IPS-18c (cell line): ENCODE results near the gene SLC18A2.

Experiments
- H3K4me3 ChIP-seq: 2 replicates; pipeline ENCODE4 v1.7.0; 2013; ENCODE audit warnings: low read depth, mild to moderate bottlenecking, low read length, moderate library complexity; ENCODE audit not compliant: insufficient read depth
- H3K9me3 ChIP-seq: one replicate; pipeline ENCODE4 v1.6.1; 2013; ENCODE audit warnings: mild to moderate bottlenecking, low read length, moderate library complexity; ENCODE audit not compliant: control insufficient read depth, insufficient read depth

Gene SLC18A2

DNA sequence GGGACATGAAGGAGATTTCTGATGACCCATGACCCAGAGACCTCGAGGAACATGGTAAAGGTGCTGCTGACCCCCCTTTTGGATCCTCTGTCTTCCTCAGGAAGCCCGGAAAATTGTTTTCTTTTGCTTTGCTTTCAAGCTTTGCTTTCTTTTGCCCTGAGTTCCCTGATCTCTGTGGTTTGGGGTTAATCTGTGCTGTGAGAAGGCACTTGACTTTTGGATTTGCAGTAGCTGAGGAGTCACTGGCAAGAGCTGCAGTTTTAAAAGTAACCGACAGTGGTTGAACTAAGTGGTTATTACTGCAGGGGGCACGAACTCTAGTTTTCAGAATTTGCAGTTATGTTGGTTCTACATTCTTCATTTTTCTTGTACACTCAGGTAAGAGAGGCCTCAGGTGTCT is 81.3 kb downstream of the SLC18A2 start:
- Histone ChIP-seq H3K9me3 (peaks cover 4% of the 10 kb centered on the region), H3K4me3 (no peak overlapping the region)

DNA sequence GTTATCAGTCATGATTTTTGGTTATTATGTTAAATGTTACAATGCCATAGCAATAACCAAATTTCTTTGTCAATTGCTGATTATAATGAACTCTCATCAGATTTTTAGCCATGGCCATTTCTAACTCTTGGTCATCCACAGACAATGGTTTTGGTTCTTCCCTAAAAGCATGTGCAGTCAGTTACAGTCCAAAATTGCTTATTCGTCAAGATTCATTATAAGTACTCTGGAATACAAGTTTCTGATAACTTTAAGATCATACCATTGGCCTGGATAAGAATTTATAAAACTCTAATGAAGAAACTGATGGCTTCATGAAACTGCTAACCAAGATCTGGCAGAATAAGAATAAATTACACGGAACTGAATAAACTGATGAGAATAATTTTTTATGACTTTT is 83.5 kb downstream of the SLC18A2 start:
- peaks cover 4% of the 10 kb centered on the region for H3K9me3 ChIP-seq
- no peak overlapping the region for H3K4me3 ChIP-seq

- no peak overlapping the region for H3K4me3 ChIP-seq
- H3K9me3 ChIP-seq, result peaks cover 4% of the 10 kb centered on the region
These were observed 86.3 kb downstream of the SLC18A2 start for GRCh38 chr10:117327262-117327661.
